ENCODE data around the gene RP2.
A peak's percentile ranks its signal among the peaks of the same experiment; 100 is the strongest.

The RP2 gene

GRCh38 chrX:46910415-46910814, 73.6 kb downstream of the RP2 start:
- no peak overlapping the region for H3K4me2 ChIP-seq (ENCODE audit: low read length)
- H3K27me3 ChIP-seq (ENCODE audit: insufficient read depth, low read length), result no peaks in the 10 kb centered on the region
- H3K9ac ChIP-seq (ENCODE audit: low read length), result no peak overlapping the region
- no peak overlapping the region for H3K27ac ChIP-seq (ENCODE audit: low read depth, low read length, poor library complexity, severe bottlenecking)
- peaks cover 5% of the 10 kb centered on the region for H3K4me1 ChIP-seq (ENCODE audit: insufficient read depth, low read length, severe bottlenecking)
- H3K36me3 ChIP-seq (ENCODE audit: insufficient read depth, low read length), result no peaks in the 10 kb centered on the region
- no peaks in the 10 kb centered on the region for H3K9me2 ChIP-seq (ENCODE audit: low read depth, low read length)
- no peak overlapping the region for H3K4me3 ChIP-seq (ENCODE audit: low read depth, low read length, poor library complexity, severe bottlenecking)
- no peaks in the 10 kb centered on the region for H3K79me2 ChIP-seq (ENCODE audit: insufficient read depth, low read length)
- H3F3A ChIP-seq (ENCODE audit: insufficient read depth, low read length), result no peaks in the 10 kb centered on the region
- H4K20me1 ChIP-seq (ENCODE audit: insufficient read depth, low read length), result no peaks in the 10 kb centered on the region
- H2AFZ ChIP-seq (ENCODE audit: low read length), result no peak overlapping the region
- no peaks in the 10 kb centered on the region for H3K9me3 ChIP-seq (ENCODE audit: low read length)
- TF ChIP-seq, protein P1, sequence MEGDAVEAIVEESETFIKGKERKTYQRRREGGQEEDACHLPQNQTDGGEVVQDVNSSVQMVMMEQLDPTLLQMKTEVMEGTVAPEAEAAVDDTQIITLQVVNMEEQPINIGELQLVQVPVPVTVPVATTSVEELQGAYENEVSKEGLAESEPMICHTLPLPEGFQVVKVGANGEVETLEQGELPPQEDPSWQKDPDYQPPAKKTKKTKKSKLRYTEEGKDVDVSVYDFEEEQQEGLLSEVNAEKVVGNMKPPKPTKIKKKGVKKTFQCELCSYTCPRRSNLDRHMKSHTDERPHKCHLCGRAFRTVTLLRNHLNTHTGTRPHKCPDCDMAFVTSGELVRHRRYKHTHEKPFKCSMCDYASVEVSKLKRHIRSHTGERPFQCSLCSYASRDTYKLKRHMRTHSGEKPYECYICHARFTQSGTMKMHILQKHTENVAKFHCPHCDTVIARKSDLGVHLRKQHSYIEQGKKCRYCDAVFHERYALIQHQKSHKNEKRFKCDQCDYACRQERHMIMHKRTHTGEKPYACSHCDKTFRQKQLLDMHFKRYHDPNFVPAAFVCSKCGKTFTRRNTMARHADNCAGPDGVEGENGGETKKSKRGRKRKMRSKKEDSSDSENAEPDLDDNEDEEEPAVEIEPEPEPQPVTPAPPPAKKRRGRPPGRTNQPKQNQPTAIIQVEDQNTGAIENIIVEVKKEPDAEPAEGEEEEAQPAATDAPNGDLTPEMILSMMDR (IDR thresholded peaks at IDR 0.05; ENCODE audit: low read length), result no peak
- TF ChIP-seq EZH2 (IDR thresholded peaks at IDR 0.05; ENCODE audit: borderline replicate concordance, low read length), result no peak

GRCh38 chrX:46912098-46912602, 75.3 kb downstream of the RP2 start, which contains the start of gene JADE3:
JADE3 (plus strand) TSS chrX:46912421; CDS start chrX:46984895, 72,474 bp downstream.
- Histone ChIP-seq H3K27ac (ENCODE audit: low read depth, low read length, poor library complexity, severe bottlenecking) (no peak within 1 kb of the TSS), H2AFZ (ENCODE audit: low read length) (no peak within 1 kb of the TSS), H3K9me3 (ENCODE audit: low read length) (no peaks in the 10 kb centered on the region), H3K4me3 (ENCODE audit: low read depth, low read length, poor library complexity, severe bottlenecking) (peak within 1 kb of the TSS; percentile 77), H3K27me3 (ENCODE audit: insufficient read depth, low read length) (no peaks in the 10 kb centered on the region), H3K9ac (ENCODE audit: low read length) (peak within 1 kb of the TSS; percentile 63), H3K9me2 (ENCODE audit: low read depth, low read length) (no peaks in the 10 kb centered on the region), H3F3A (ENCODE audit: insufficient read depth, low read length) (no peaks in the 10 kb centered on the region), H3K79me2 (ENCODE audit: insufficient read depth, low read length) (no peaks in the 10 kb centered on the region), H3K36me3 (ENCODE audit: insufficient read depth, low read length) (no peaks in the 10 kb centered on the region), H3K4me1 (ENCODE audit: insufficient read depth, low read length, severe bottlenecking) (peaks cover 5% of the 10 kb centered on the region), H3K4me2 (ENCODE audit: low read length) (peak within 1 kb of the TSS; percentile 81), H4K20me1 (ENCODE audit: insufficient read depth, low read length) (no peaks in the 10 kb centered on the region)
- TF ChIP-seq, protein P1 (IDR thresholded peaks at IDR 0.05; ENCODE audit: low read length), result peak; percentile 15; the same call in 1 of the 2 replicates
- TF ChIP-seq EZH2 (IDR thresholded peaks at IDR 0.05; ENCODE audit: borderline replicate concordance, low read length), result no peak

- H3F3A ChIP-seq (ENCODE audit: insufficient read depth, low read length), result no peaks in the 10 kb centered on the region
- H4K20me1 ChIP-seq (ENCODE audit: insufficient read depth, low read length), result no peaks in the 10 kb centered on the region
- no peak overlapping the region for H3K27ac ChIP-seq (ENCODE audit: low read depth, low read length, poor library complexity, severe bottlenecking)
- no peak overlapping the region for H2AFZ ChIP-seq (ENCODE audit: low read length)
- H3K9ac ChIP-seq (ENCODE audit: low read length), result peak overlapping the region; percentile 63
- H3K4me1 ChIP-seq (ENCODE audit: insufficient read depth, low read length, severe bottlenecking), result peaks cover 5% of the 10 kb centered on the region
- no peaks in the 10 kb centered on the region for H3K9me2 ChIP-seq (ENCODE audit: low read depth, low read length)
- H3K79me2 ChIP-seq (ENCODE audit: insufficient read depth, low read length), result no peaks in the 10 kb centered on the region
- no peaks in the 10 kb centered on the region for H3K36me3 ChIP-seq (ENCODE audit: insufficient read depth, low read length)
- TF ChIP-seq EZH2 (IDR thresholded peaks at IDR 0.05; ENCODE audit: borderline replicate concordance, low read length), result no peak
- TF ChIP-seq, protein P1 (IDR thresholded peaks at IDR 0.05; ENCODE audit: low read length), result peak; percentile 40
- H3K4me3 ChIP-seq (ENCODE audit: low read depth, low read length, poor library complexity, severe bottlenecking), result peak overlapping the region; percentile 77
- H3K4me2 ChIP-seq (ENCODE audit: low read length), result peak overlapping the region; percentile 81
- H3K9me3 ChIP-seq (ENCODE audit: low read length), result no peaks in the 10 kb centered on the region
- no peaks in the 10 kb centered on the region for H3K27me3 ChIP-seq (ENCODE audit: insufficient read depth, low read length)
Measured at GRCh38 chrX:46912603-46913491, 76.0 kb downstream of the RP2 start.

Data from OCI-LY1 (cell line).